H1 (cell line): ENCODE results near the gene RNF39. TPM values are rescaled to one million over a fixed set of nuclear protein-coding genes. Genes with fewer than 3 reads are reported as not detected.

Experiments used
- BCL11A ChIP-seq, 2 experiments: IDR thresholded peaks; one replicate each; pipeline ENCODE4 v1.6.1; 2011; ENCODE audit warnings: low read depth in 2 of 2, low read length in 2 of 2, mild to moderate bottlenecking in 2 of 2
- CHD7 ChIP-seq: fragments of 300-600 bp; sonication (generic); IDR thresholded peaks from 2 replicates; pipeline ENCODE4 v1.7.1; 2012; ENCODE audit warnings: low read length, moderate library complexity, mild to moderate bottlenecking, inconsistent platforms; ENCODE audit not compliant: insufficient replicate concordance
- EGR1 ChIP-seq: IDR thresholded peaks from 2 replicates; pipeline ENCODE4 v1.6.1; 2011; ENCODE audit warnings: low read depth, low read length, borderline replicate concordance
- HDAC6 ChIP-seq: IDR thresholded peaks from one replicate; pipeline ENCODE4 v1.7.1; 2012; ENCODE audit warnings: low read depth, mild to moderate bottlenecking, inconsistent platforms, low read length, moderate library complexity
- MAFK ChIP-seq: IDR thresholded peaks from 2 replicates; pipeline ENCODE4 v1.6.1; 2012; ENCODE audit warnings: low read depth, mild to moderate bottlenecking, improper control_type of control experiment, low read length
- RAD21 ChIP-seq, 2 experiments: IDR thresholded peaks in 1 of 2; conservative IDR thresholded peaks in 1 of 2; 2 replicates each; pipeline ENCODE4 v1.6.1; 2011; ENCODE audit warnings: low read depth in 2 of 2, low read length in 2 of 2, improper control_type of control experiment in 1 of 2, inconsistent platforms in 1 of 2, mild to moderate bottlenecking in 1 of 2, moderate library complexity in 1 of 2
- RBBP5 ChIP-seq: IDR thresholded peaks from 2 replicates; pipeline ENCODE4 v1.7.1; 2012; ENCODE audit warnings: low read depth, mild to moderate bottlenecking, inconsistent platforms, low read length, moderate library complexity, borderline replicate concordance
- RXRA ChIP-seq: IDR thresholded peaks from 2 replicates; pipeline ENCODE4 v1.6.1; 2011; ENCODE audit warnings: low read depth, mild to moderate bottlenecking, low read length, moderate library complexity; ENCODE audit not compliant: insufficient read depth
- TAF1 ChIP-seq: IDR thresholded peaks from 2 replicates; pipeline ENCODE4 v1.6.1; 2011; ENCODE audit warnings: mild to moderate bottlenecking, low read depth, low read length
- polyA plus RNA-seq, 7 experiments: library from polyadenylated mRNA; depleted of rRNA in 3 of 7; stranded (reverse) in 5 of 7; unstranded in 2 of 7; fragments of >200 nt in 5 of 7; fragments of 200-250 nt in 2 of 7; gene quantifications; 1 replicate in 5 of 7; 2 replicates in 1 of 7; 4 replicates in 1 of 7; pipeline versions ENCODE4 v1.2.1 to v1.2.3, GENCODE V29; 2011 to 2013; ENCODE audit warnings: missing spikeins in 2 of 7, mixed read lengths in 2 of 7
- total RNA-seq: library from RNA; stranded (reverse); fragmentation: NEBNext Ultra II Directional; extraction: Animal tissue kit (Norgen Biotek cat#: 25700); gene quantifications from 2 replicates; pipeline ENCODE4 v1.2.1, GENCODE V29; 2021

Gene RNF39
- total and polyA plus RNA-seq, 2 of the 8 experiments (the other 6 are each of a cell fraction or from before 2014, with no cell fraction given): 1.4 to 2.3 TPM

DNA sequence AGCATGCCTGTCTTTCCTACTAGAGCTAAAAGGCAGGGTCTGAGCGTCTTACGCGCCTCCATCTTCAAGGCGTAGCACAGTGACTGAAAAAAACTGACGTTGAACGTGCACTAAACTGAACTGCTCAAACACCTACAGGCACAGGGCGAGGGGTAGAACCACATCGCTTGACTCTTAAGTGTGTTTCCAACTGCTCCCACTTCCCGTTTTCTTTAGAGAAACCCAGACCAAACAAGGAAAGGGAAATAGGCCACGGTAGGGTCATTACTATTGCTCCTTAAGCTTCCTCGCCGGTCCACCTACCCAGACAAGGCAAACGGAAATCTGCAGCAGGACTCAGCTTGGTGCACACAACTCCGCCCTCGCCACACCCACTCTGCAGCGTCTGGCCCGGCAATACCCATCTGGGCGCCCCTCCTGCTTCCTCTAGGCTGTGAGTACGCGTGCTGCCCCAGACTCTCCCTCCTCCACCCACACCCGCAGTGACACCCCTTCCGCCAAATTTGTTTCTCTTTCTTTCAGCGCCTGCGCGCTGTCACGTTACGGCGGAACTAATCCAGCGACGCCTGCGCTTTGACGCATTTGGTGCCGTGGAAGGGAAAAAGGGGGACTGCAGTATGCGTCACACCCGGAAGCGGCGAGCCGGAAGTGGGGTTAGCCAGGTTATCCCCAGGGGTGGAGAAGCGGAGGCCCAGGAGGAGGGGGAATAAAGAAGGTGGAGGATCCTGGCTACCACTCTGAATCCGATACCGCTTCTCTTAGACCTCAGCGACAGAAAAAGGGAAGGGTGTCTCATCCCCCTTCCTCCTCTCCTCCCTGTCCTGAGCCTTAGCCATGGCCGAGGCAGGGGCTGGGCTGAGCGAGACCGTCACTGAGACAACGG lies 8.8 kb downstream of the RNF39 start, which contains the start of gene PPP1R11 (continued):
- TF ChIP-seq CHD7: no peak
- TF ChIP-seq EGR1: peak; percentile 90
- no peak; the same call in 1 of the 2 replicates for TF ChIP-seq RBBP5
- no peak for TF ChIP-seq RXRA
- no peak for TF ChIP-seq MAFK
- TF ChIP-seq HDAC6: no peak
- TF ChIP-seq RAD21 (IDR thresholded peaks at IDR 0.05 in 1 of 2, conservative IDR thresholded peaks at IDR 0.05 in 1 of 2; ENCODE audit: low read depth in 2 of 2, low read length in 2 of 2): no peak
- TF ChIP-seq TAF1: peak; percentile 85
- no peak for TF ChIP-seq BCL11A (IDR thresholded peaks at IDR 0.05; ENCODE audit: low read depth in 2 of 2, low read length in 2 of 2)
